HK-2 (cell line): ENCODE data around the gene ATP8A2.

Experiments
- DNase-seq: peaks from one replicate; pipeline ENCODE4 v3.0.0-alpha.2; 2018; ENCODE audit not compliant: unreplicated experiment

ATP8A2 gene

DNA sequence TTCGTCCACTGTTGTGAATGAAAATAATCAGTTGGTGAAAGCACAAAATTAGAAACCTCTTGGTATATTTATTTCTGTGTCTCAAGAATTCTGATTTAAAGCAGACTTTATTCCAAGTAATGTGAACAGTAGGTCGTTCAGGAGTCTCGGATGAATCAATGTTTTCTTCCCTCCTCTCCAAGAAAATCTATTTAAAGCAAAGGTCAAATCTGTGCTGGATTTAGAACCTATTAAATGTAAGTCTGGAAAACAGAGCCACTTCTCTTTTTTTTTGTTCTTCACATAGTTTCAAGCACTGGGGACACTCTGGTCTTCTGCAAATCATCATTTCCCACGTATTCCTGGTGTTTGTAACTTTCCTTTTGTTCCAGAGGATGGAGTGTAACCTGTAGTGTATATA, 312.7 kb downstream of the ATP8A2 start:
- no peak for DNase-seq

GRCh38 chr13:25686831-25687470, 315.2 kb downstream of the ATP8A2 start:
- DNase-seq, result no peak

GRCh38 chr13:25687471-25688225, 315.9 kb downstream of the ATP8A2 start:
- no peak for DNase-seq

GRCh38 chr13:25688536-25688935, 316.8 kb downstream of the ATP8A2 start:
- DNase-seq, result no peak

- DNase-seq, result no peak
Measured at GRCh38 chr13:25689539-25689938, 317.8 kb downstream of the ATP8A2 start.

DNA sequence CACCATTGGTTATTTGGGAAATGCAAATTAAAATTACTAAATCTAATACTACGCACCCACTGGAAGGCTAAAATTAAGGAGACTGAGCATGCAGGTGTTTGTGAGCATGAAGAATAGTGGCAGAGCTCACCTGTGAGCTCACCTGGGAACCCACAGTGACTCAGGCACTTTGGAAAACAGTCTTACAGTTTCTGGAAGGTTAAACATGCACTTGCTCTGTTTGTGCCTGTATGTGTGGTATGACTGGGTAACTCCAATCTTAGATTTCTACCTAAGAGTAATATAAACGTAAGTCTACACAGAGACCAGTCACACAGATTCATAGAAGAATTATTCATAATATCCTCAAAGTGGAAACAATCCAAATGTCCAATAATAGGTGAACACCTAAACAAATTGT, 318.8 kb downstream of the ATP8A2 start:
- DNase-seq, result no peak

- DNase-seq, result no peak
Measured at GRCh38 chr13:25691654-25692053, 319.9 kb downstream of the ATP8A2 start.

GRCh38 chr13:25692099-25692498, 320.3 kb downstream of the ATP8A2 start:
- DNase-seq, result no peak

- DNase-seq, result no peak
Measured at GRCh38 chr13:25699056-25699455, 327.3 kb downstream of the ATP8A2 start.

- no peak for DNase-seq
Measured at GRCh38 chr13:25699600-25699999, 327.8 kb downstream of the ATP8A2 start.

DNA sequence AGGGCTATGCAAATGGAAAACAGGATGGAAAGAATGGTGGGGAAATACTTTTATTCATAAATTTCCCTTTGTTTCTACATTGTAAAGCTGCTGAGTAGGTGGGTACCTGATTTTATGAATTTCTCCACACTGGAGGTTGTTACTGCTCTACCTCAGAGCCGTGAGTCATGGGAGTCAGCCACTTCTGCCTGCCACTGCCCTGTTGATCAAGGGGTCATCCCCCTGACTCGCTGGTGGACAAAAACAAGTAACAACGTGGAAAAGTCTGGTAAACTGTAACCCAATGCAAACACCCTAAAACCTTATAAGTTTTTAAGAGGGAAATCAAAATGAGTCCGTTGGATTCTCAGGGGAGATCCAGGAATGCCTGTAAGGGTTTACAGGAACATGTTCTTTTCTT, 329.5 kb downstream of the ATP8A2 start:
- DNase-seq, result no peak

DNA sequence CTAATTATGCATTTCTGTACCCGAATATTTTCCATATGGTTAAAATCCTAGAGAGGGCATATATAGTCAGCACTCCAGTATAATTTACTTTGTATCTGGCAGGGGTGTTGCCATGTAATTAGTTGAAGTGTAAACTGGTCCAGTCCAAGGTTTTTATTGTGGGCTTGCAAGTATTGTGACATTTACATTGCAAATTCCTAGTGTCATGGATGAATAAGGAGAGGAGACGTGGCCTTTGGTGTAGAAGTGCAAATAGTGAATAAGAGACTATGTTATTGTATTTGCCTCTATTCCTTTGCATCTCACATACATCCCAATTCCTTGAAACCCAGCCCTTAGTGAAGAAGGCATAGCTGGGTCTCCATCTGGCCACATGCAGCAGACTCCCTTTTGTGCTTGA, 330.6 kb downstream of the ATP8A2 start:
- no peak for DNase-seq

DNA sequence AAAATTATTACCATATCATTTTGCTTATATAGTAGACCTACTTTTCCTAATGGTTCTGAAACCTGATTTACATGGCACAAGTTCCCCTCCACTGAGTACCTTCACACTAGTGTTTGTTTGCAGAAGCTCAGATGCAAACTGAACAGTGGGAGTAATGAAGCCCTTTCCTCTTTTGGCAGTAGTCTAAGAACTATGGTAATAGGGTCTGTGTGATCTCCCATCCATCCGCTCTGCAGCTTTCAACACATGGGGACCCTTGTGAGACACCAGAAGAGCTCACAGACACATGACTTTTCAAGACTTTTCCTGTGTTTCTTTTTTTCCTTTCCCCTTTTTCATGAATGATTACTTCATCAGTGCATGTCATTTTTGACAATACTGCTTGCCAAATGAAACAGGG, 336.0 kb downstream of the ATP8A2 start:
- no peak for DNase-seq

GRCh38 chr13:25708268-25708667, 336.5 kb downstream of the ATP8A2 start:
- DNase-seq, result no peak

DNA sequence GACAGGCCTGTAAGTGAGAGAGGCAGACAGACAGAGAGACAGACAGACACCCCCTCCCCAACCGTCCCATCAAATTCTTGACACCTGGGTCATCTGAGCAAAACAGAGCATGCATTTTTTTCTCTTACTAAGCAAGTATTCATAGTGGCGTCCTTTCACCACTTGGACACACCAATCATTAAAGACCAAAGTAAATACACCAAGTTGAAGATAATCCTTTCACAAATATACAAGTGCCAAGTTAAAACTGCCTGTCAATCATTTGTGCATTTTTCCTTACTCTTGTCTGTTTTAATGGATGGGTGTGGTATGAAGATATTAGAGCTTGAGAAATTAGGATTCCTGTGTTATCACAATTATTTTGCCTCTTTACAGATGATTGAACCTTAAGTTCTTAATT, 337.3 kb downstream of the ATP8A2 start:
- no peak for DNase-seq

DNA sequence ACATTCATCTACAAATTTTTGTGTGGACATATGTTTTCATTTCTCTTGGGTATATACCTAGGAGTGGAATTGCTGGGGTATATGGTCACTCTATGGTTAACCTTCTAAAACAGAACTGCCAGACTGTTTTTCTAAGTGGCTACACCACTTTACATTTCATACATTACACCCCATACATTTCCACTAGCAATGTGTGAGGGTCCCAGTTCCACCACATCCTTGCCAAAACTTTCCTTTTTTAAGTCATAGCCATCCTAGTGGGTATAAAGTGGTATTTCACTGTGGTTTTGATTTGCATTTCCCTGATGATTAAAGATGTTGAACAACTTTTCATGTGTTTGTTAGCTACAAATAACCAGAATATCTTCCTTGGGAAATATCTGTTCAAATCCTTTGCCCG, 344.0 kb downstream of the ATP8A2 start:
- DNase-seq, result no peak

DNA sequence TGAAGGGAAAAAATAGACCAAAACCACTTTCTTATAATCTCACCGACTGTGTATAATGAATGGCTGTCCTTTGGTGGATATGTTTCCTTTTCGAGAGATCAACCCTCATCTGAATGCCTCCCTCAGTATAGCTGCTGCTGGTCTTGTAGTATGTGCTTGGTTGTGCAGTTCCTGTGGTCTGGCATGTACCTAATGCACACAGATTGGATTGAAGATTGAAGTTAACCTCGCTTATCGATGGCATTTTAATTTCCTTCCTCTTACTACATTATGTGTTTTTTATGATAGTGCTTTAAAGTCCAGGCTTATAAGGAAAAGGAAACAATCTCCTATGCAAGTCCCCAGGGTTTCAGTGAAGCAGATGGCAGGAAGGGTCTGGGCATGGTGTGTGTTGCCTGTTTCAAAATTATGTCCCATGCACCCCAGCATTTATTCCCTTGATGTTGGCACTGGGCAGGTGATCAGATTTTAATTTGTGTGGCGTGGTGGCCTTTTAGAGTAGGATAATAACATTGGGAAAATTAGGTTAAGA, 346.0 kb downstream of the ATP8A2 start:
- no peak for DNase-seq

GRCh38 chr13:25719666-25720065, 347.9 kb downstream of the ATP8A2 start:
- DNase-seq, result no peak

GRCh38 chr13:25722893-25723292, 351.1 kb downstream of the ATP8A2 start:
- DNase-seq, result no peak

DNA sequence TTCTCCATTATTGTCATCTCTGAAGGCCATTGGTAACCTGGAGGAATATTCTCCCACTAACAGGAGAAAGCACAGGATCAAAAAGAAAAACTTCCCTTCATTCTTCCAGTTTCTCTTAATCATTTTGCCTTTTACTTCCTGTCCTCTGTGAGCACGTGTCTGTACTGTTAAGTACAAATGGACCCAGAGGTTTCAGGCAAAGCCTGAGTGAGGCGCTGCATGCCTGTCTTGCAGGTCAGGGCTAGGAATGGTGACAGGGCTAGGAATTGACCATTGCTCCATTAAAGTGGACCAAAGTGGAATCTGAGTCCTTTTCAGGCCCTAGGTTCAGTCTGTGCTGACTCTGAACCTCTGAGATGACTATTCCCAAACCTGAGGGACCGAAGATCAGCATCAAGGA, 353.3 kb downstream of the ATP8A2 start:
- no peak for DNase-seq

GRCh38 chr13:25727250-25727649, 355.5 kb downstream of the ATP8A2 start:
- no peak for DNase-seq

DNA sequence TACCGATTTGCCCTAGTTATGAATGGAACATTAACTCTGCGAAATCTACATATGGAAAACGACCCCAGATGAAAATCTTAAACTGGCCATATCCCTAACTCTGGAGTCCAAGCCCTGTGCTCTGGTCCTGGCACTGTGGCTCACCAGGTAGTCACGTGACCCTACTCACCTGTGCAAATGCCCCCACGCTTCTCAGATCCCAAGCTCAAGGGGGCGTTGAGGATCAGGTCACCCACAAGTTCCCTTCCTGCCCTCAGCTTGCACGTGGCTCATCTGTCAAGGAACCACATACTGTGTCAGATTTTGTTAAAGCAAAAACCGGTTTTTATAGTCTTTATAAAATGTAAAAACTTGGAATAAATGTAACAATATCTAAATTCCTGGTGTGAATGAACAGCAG, 356.0 kb downstream of the ATP8A2 start:
- no peak for DNase-seq

- DNase-seq, result no peak
Measured at GRCh38 chr13:25729201-25729600, 357.4 kb downstream of the ATP8A2 start.
